ENCODE measurements around the gene BMP6.

GRCh38 chr6:7784706-7785105 is 58.8 kb downstream of the BMP6 start:
- TF ChIP-seq CTCF (IDR thresholded peaks at IDR 0.05) = no peak
- TF ChIP-seq POLR2AphosphoS5 (IDR thresholded peaks at IDR 0.05) = no peak
- TF ChIP-seq POLR2A (IDR thresholded peaks at IDR 0.05) = no peak
